ENCODE measurements around the gene DHRS13. TPM values are rescaled to one million over a fixed set of nuclear protein-coding genes. Genes with fewer than 3 reads are reported as not detected.

Gene DHRS13
- total and polyA plus RNA-seq, 4 donors, result 5.0 to 91.6 (median 11.0) TPM

DNA sequence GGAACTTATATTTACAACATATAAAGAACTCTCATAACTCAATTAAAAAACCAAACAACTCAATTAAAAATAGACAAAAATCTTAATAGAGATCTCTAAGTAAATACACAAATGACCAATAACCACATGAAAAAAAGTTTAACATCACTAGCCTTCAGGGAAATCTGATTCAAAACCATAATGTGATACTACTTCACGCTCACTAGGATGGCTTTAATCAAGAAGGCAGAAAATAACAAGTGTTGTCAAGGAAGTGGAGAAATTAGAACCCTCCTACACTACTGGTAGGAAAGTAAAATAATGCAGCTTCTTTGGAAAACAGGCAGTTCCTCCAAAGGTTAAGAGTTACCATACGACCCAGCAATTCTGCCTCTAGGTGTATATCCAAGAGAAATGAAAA is 40.0 kb upstream of the DHRS13 start:
- no peak overlapping the region for H3K4me3 ChIP-seq (ENCODE audit: low read depth in 1 of 3, low read length in 3 of 3)
- H3K4me1 ChIP-seq (ENCODE audit: control insufficient read depth in 4 of 4, insufficient read depth in 4 of 4, low read length in 3 of 4), result peaks cover 11 to 38% (median 29%) of the 10 kb centered on the region in 4 donors
- no peaks in the 10 kb centered on the region for H3K9me3 ChIP-seq (ENCODE audit: control insufficient read depth in 4 of 4, low read length in 3 of 4)
- no peak for DNase-seq (ENCODE audit: low spot score)
- no peak overlapping the region for H3K9ac ChIP-seq (ENCODE audit: low read depth in 1 of 2, low read length in 2 of 2)
- 96% methylated on average over 2 of the region's 2 CpGs for WGBS
- peaks cover 0 to 7% (median 2%) of the 10 kb centered on the region in 4 donors for H3K36me3 ChIP-seq (ENCODE audit: control insufficient read depth in 4 of 4, insufficient read depth in 3 of 4, low read depth in 1 of 4, low read length in 3 of 4)
- H3K27me3 ChIP-seq (ENCODE audit: control insufficient read depth in 4 of 4, insufficient read depth in 4 of 4, low read length in 3 of 4), result no peaks in the 10 kb centered on the region
- H3K27ac ChIP-seq (ENCODE audit: low read depth in 1 of 2, low read length in 2 of 2), result no peak overlapping the region
- TF ChIP-seq HNF4G (IDR thresholded peaks at IDR 0.05), result no peak
- TF ChIP-seq SP1 (IDR thresholded peaks at IDR 0.05), result no peak
- TF ChIP-seq, protein P1, sequence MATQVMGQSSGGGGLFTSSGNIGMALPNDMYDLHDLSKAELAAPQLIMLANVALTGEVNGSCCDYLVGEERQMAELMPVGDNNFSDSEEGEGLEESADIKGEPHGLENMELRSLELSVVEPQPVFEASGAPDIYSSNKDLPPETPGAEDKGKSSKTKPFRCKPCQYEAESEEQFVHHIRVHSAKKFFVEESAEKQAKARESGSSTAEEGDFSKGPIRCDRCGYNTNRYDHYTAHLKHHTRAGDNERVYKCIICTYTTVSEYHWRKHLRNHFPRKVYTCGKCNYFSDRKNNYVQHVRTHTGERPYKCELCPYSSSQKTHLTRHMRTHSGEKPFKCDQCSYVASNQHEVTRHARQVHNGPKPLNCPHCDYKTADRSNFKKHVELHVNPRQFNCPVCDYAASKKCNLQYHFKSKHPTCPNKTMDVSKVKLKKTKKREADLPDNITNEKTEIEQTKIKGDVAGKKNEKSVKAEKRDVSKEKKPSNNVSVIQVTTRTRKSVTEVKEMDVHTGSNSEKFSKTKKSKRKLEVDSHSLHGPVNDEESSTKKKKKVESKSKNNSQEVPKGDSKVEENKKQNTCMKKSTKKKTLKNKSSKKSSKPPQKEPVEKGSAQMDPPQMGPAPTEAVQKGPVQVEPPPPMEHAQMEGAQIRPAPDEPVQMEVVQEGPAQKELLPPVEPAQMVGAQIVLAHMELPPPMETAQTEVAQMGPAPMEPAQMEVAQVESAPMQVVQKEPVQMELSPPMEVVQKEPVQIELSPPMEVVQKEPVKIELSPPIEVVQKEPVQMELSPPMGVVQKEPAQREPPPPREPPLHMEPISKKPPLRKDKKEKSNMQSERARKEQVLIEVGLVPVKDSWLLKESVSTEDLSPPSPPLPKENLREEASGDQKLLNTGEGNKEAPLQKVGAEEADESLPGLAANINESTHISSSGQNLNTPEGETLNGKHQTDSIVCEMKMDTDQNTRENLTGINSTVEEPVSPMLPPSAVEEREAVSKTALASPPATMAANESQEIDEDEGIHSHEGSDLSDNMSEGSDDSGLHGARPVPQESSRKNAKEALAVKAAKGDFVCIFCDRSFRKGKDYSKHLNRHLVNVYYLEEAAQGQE (IDR thresholded peaks at IDR 0.05), result no peak
- no peak for TF ChIP-seq TAF1 (conservative IDR thresholded peaks at IDR 0.05)
- no peak for TF ChIP-seq RAD21 (IDR thresholded peaks at IDR 0.05)
- no peak for TF ChIP-seq GABPA (IDR thresholded peaks at IDR 0.05 in 1 of 2, conservative IDR thresholded peaks at IDR 0.05 in 1 of 2)
- no peak for TF ChIP-seq RXRA (IDR thresholded peaks at IDR 0.05)
- TF ChIP-seq, protein P2, sequence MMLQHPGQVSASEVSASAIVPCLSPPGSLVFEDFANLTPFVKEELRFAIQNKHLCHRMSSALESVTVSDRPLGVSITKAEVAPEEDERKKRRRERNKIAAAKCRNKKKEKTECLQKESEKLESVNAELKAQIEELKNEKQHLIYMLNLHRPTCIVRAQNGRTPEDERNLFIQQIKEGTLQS (IDR thresholded peaks at IDR 0.05), result no peak
- TF ChIP-seq, protein P3, sequence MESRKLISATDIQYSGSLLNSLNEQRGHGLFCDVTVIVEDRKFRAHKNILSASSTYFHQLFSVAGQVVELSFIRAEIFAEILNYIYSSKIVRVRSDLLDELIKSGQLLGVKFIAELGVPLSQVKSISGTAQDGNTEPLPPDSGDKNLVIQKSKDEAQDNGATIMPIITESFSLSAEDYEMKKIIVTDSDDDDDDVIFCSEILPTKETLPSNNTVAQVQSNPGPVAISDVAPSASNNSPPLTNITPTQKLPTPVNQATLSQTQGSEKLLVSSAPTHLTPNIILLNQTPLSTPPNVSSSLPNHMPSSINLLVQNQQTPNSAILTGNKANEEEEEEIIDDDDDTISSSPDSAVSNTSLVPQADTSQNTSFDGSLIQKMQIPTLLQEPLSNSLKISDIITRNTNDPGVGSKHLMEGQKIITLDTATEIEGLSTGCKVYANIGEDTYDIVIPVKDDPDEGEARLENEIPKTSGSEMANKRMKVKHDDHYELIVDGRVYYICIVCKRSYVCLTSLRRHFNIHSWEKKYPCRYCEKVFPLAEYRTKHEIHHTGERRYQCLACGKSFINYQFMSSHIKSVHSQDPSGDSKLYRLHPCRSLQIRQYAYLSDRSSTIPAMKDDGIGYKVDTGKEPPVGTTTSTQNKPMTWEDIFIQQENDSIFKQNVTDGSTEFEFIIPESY (IDR thresholded peaks at IDR 0.05), result no peak
- no peak for TF ChIP-seq NR2F2 (IDR thresholded peaks at IDR 0.05)
- no peak for TF ChIP-seq HNF4A (conservative IDR thresholded peaks at IDR 0.05)
- TF ChIP-seq FOXA2 (IDR thresholded peaks at IDR 0.05), result no peak
- TF ChIP-seq EGR1 (IDR thresholded peaks at IDR 0.05; ENCODE audit: low read depth in 2 of 2), result no peak
- TF ChIP-seq, protein P4, sequence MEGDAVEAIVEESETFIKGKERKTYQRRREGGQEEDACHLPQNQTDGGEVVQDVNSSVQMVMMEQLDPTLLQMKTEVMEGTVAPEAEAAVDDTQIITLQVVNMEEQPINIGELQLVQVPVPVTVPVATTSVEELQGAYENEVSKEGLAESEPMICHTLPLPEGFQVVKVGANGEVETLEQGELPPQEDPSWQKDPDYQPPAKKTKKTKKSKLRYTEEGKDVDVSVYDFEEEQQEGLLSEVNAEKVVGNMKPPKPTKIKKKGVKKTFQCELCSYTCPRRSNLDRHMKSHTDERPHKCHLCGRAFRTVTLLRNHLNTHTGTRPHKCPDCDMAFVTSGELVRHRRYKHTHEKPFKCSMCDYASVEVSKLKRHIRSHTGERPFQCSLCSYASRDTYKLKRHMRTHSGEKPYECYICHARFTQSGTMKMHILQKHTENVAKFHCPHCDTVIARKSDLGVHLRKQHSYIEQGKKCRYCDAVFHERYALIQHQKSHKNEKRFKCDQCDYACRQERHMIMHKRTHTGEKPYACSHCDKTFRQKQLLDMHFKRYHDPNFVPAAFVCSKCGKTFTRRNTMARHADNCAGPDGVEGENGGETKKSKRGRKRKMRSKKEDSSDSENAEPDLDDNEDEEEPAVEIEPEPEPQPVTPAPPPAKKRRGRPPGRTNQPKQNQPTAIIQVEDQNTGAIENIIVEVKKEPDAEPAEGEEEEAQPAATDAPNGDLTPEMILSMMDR (IDR thresholded peaks at IDR 0.05; ENCODE audit: low read depth, low read length, missing input control), result no peak
- TF ChIP-seq FOXA1 (IDR thresholded peaks at IDR 0.05), result no peak
- TF ChIP-seq, protein P5, sequence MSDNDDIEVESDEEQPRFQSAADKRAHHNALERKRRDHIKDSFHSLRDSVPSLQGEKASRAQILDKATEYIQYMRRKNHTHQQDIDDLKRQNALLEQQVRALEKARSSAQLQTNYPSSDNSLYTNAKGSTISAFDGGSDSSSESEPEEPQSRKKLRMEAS (IDR thresholded peaks at IDR 0.05), result no peak
- TF ChIP-seq JUND (IDR thresholded peaks at IDR 0.05), result no peak
- no peak for TF ChIP-seq YY1 (IDR thresholded peaks at IDR 0.05)
